Neural cell (in vitro differentiated cells): ENCODE results near the gene SH3RF3. TPM values are rescaled to one million over a fixed set of nuclear protein-coding genes. Genes with fewer than 3 reads are reported as not detected.

Source experiments
- H2AFZ ChIP-seq: fragments of 200-600, 300-800 bp; sonication (generic), shearing (Covaris generic); 2 replicates; pipeline ENCODE4 v1.6.0; 2014; ENCODE audit warnings: low read depth, mild to moderate bottlenecking, antibody characterized with exemption, low read length, moderate library complexity
- H3F3A ChIP-seq: fragments of 200-600 bp; shearing (Covaris generic); 2 replicates; pipeline ENCODE4 v1.6.1; 2016; ENCODE audit warnings: mild to moderate bottlenecking, moderate library complexity, mixed read lengths, antibody characterized with exemption, low read length; ENCODE audit not compliant: insufficient read depth, poor library complexity, severe bottlenecking
- H3K27ac ChIP-seq: fragments of 200-600, 300-800 bp; sonication (generic), shearing (Covaris generic); 2 replicates; pipeline ENCODE4 v1.5.1; 2014; ENCODE audit warnings: mild to moderate bottlenecking, low read length, moderate library complexity
- H3K27me3 ChIP-seq: fragments of 300-800, 200-600 bp; sonication (generic), shearing (Covaris generic); 2 replicates; pipeline ENCODE4 v1.6.0; 2014; ENCODE audit warnings: mild to moderate bottlenecking, low read depth, low read length, moderate library complexity; ENCODE audit not compliant: insufficient read depth
- H3K36me3 ChIP-seq: fragments of 300-800, 200-600 bp; sonication (generic), shearing (Covaris generic); 2 replicates; pipeline ENCODE4 v1.5.1; 2014; ENCODE audit warnings: mild to moderate bottlenecking, antibody characterized with exemption, low read length, moderate library complexity; ENCODE audit not compliant: insufficient read depth
- H3K4me2 ChIP-seq: fragments of 300-800, 200-600 bp; sonication (generic), shearing (Covaris generic); 2 replicates; pipeline ENCODE4 v1.6.0; 2014; ENCODE audit warnings: mild to moderate bottlenecking, low read length
- H3K4me3 ChIP-seq: fragments of 300-800, 200-600 bp; sonication (generic), shearing (Covaris generic); 2 replicates; pipeline ENCODE4 v1.5.1; 2014; ENCODE audit warnings: mild to moderate bottlenecking, low read length, moderate library complexity
- H3K79me2 ChIP-seq: fragments of 200-600 bp; shearing (Covaris generic); replicated peaks from 2 replicates; pipeline ENCODE4 v1.6.0; 2014; ENCODE audit warnings: mild to moderate bottlenecking, low read length, moderate library complexity; ENCODE audit not compliant: insufficient read depth
- H3K9ac ChIP-seq: fragments of 300-800, 200-600 bp; sonication (generic), shearing (Covaris generic); 2 replicates; pipeline ENCODE4 v1.6.1; 2016; ENCODE audit warnings: mild to moderate bottlenecking, low read length, mixed read lengths
- H3K9me2 ChIP-seq: fragments of 200-600 bp; shearing (Covaris generic); 2 replicates; pipeline ENCODE4 v1.6.1; 2016; ENCODE audit warnings: mild to moderate bottlenecking, low read length, mixed read lengths; ENCODE audit not compliant: insufficient read depth
- H3K9me3 ChIP-seq: fragments of 200-600, 300-800 bp; sonication (generic), shearing (Covaris generic); 2 replicates; pipeline ENCODE4 v1.6.1; 2016; ENCODE audit warnings: mild to moderate bottlenecking, mixed run types, low read length, moderate library complexity, mixed read lengths
- H4K20me1 ChIP-seq: fragments of 200-600 bp; shearing (Covaris generic); 2 replicates; pipeline ENCODE4 v1.6.1; 2016; ENCODE audit warnings: mild to moderate bottlenecking, mixed run types; ENCODE audit not compliant: insufficient read depth
- EP300 ChIP-seq: fragments of 450-650 bp; conservative IDR thresholded peaks from 2 replicates; pipeline ENCODE4 v1.6.1; 2014; ENCODE audit warnings: antibody characterized with exemption, mild to moderate bottlenecking, moderate library complexity; ENCODE audit not compliant: poor library complexity, severe bottlenecking
- EZH2 ChIP-seq: fragments of 200-600, 300-800 bp; shearing (Covaris generic), sonication (generic); IDR thresholded peaks from 2 replicates; pipeline ENCODE4 v1.6.1; 2014; ENCODE audit warnings: antibody characterized with exemption, low read length, borderline replicate concordance, mild to moderate bottlenecking; ENCODE audit not compliant: insufficient read depth, poor library complexity, severe bottlenecking
- MXI1 ChIP-seq: fragments of 450-650 bp; conservative IDR thresholded peaks from 2 replicates; pipeline ENCODE4 v1.6.1; 2014; ENCODE audit warnings: antibody characterized with exemption, mild to moderate bottlenecking; ENCODE audit not compliant: poor library complexity, severe bottlenecking
- POLR2AphosphoS5 ChIP-seq: IDR thresholded peaks from 2 replicates; pipeline ENCODE4 v1.6.1; 2012
- RAD21 ChIP-seq: fragments of 450-650 bp; conservative IDR thresholded peaks from 2 replicates; pipeline ENCODE4 v1.6.1; 2014; ENCODE audit warnings: antibody characterized with exemption, mild to moderate bottlenecking, moderate library complexity
- SMC3 ChIP-seq: fragments of 450-650 bp; conservative IDR thresholded peaks from 2 replicates; pipeline ENCODE4 v1.6.1; 2014; ENCODE audit warnings: antibody characterized with exemption, mild to moderate bottlenecking, moderate library complexity; ENCODE audit not compliant: poor library complexity
- TAF1 ChIP-seq: IDR thresholded peaks from 2 replicates; pipeline ENCODE4 v1.6.1; 2012; ENCODE audit warnings: low read depth
- polyA plus RNA-seq: library from polyadenylated mRNA; depleted of rRNA; stranded (reverse); fragments of >200 nt; gene quantifications from 2 replicates; pipeline ENCODE4 v1.2.3, GENCODE V29; 2014
- TF ChIP-seq, protein P1 (sequence below): fragments of 450-650 bp; IDR thresholded peaks from 2 replicates; pipeline ENCODE4 v1.5.1; 2014; ENCODE audit warnings: antibody characterized with exemption, mild to moderate bottlenecking, moderate library complexity; ENCODE audit not compliant: poor library complexity, severe bottlenecking
- TF ChIP-seq, protein P2 (sequence below): IDR thresholded peaks from 2 replicates; pipeline ENCODE4 v1.6.1; 2012; ENCODE audit warnings: borderline replicate concordance

SH3RF3 gene
- polyA plus RNA-seq, 1 donor from 2014 or later, result 0.53 TPM

GRCh38 chr2:109214651-109215371 is 85.8 kb downstream of the SH3RF3 start:
- Histone ChIP-seq H3K9me3 (no peaks in the 10 kb centered on the region), H4K20me1 (no peaks in the 10 kb centered on the region), H3K4me2 (no peak overlapping the region), H3K4me3 (no peak overlapping the region), H3K9ac (no peak overlapping the region), H3K9me2 (no peaks in the 10 kb centered on the region), H3K36me3 (no peaks in the 10 kb centered on the region), H3K27me3 (no peaks in the 10 kb centered on the region), H3K27ac (no peak overlapping the region), H2AFZ (no peak overlapping the region), H3K79me2 (no peaks in the 10 kb centered on the region), H3F3A (no peaks in the 10 kb centered on the region)
- TF ChIP-seq, protein P1, sequence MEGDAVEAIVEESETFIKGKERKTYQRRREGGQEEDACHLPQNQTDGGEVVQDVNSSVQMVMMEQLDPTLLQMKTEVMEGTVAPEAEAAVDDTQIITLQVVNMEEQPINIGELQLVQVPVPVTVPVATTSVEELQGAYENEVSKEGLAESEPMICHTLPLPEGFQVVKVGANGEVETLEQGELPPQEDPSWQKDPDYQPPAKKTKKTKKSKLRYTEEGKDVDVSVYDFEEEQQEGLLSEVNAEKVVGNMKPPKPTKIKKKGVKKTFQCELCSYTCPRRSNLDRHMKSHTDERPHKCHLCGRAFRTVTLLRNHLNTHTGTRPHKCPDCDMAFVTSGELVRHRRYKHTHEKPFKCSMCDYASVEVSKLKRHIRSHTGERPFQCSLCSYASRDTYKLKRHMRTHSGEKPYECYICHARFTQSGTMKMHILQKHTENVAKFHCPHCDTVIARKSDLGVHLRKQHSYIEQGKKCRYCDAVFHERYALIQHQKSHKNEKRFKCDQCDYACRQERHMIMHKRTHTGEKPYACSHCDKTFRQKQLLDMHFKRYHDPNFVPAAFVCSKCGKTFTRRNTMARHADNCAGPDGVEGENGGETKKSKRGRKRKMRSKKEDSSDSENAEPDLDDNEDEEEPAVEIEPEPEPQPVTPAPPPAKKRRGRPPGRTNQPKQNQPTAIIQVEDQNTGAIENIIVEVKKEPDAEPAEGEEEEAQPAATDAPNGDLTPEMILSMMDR, result no peak
- TF ChIP-seq TAF1, result no peak
- TF ChIP-seq, protein P2, sequence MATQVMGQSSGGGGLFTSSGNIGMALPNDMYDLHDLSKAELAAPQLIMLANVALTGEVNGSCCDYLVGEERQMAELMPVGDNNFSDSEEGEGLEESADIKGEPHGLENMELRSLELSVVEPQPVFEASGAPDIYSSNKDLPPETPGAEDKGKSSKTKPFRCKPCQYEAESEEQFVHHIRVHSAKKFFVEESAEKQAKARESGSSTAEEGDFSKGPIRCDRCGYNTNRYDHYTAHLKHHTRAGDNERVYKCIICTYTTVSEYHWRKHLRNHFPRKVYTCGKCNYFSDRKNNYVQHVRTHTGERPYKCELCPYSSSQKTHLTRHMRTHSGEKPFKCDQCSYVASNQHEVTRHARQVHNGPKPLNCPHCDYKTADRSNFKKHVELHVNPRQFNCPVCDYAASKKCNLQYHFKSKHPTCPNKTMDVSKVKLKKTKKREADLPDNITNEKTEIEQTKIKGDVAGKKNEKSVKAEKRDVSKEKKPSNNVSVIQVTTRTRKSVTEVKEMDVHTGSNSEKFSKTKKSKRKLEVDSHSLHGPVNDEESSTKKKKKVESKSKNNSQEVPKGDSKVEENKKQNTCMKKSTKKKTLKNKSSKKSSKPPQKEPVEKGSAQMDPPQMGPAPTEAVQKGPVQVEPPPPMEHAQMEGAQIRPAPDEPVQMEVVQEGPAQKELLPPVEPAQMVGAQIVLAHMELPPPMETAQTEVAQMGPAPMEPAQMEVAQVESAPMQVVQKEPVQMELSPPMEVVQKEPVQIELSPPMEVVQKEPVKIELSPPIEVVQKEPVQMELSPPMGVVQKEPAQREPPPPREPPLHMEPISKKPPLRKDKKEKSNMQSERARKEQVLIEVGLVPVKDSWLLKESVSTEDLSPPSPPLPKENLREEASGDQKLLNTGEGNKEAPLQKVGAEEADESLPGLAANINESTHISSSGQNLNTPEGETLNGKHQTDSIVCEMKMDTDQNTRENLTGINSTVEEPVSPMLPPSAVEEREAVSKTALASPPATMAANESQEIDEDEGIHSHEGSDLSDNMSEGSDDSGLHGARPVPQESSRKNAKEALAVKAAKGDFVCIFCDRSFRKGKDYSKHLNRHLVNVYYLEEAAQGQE, result no peak
- no peak for TF ChIP-seq SMC3
- no peak for TF ChIP-seq EZH2
- no peak for TF ChIP-seq POLR2AphosphoS5
- TF ChIP-seq EP300, result no peak
- no peak for TF ChIP-seq RAD21
- no peak for TF ChIP-seq MXI1

GRCh38 chr2:109215866-109216265 is 86.9 kb downstream of the SH3RF3 start:
- no peak overlapping the region for H3K27ac ChIP-seq
- no peak overlapping the region for H3K4me2 ChIP-seq
- no peaks in the 10 kb centered on the region for H3K9me2 ChIP-seq
- no peaks in the 10 kb centered on the region for H3K36me3 ChIP-seq
- H3K4me3 ChIP-seq, result no peak overlapping the region
- no peaks in the 10 kb centered on the region for H3K9me3 ChIP-seq
- H3F3A ChIP-seq, result no peaks in the 10 kb centered on the region
- H2AFZ ChIP-seq, result no peak overlapping the region
- no peak overlapping the region for H3K9ac ChIP-seq
- no peaks in the 10 kb centered on the region for H3K79me2 ChIP-seq
- TF ChIP-seq RAD21 (no peak), POLR2AphosphoS5 (no peak), MXI1 (no peak), EZH2 (no peak), EP300 (no peak), TAF1 (no peak), SMC3 (no peak)
- TF ChIP-seq, protein P2, result no peak
- TF ChIP-seq, protein P1, result no peak
- H3K27me3 ChIP-seq, result no peaks in the 10 kb centered on the region
- H4K20me1 ChIP-seq, result no peaks in the 10 kb centered on the region
